HG03469 (cell line): ENCODE results near the gene PHC3.

Source experiments
- ATAC-seq: cut with Tn5 transposase; IDR thresholded peaks from one replicate; pipeline ENCODE4 v1.9.1; 2021; ENCODE audit warnings: mild to moderate bottlenecking, moderate library complexity, moderate number of reproducible peaks; ENCODE audit not compliant: unreplicated experiment

Gene PHC3

GRCh38 chr3:170044795-170045244 lies 136.7 kb downstream of the PHC3 start:
- ATAC-seq = peak; percentile 77

- no peak for ATAC-seq
Measured at GRCh38 chr3:170044271-170044670, 137.3 kb downstream of the PHC3 start.

GRCh38 chr3:170043506-170043905 lies 138.0 kb downstream of the PHC3 start:
- no peak for ATAC-seq

- ATAC-seq = no peak
Measured at GRCh38 chr3:170040418-170040817, 141.1 kb downstream of the PHC3 start.

GRCh38 chr3:170038434-170039110 lies 143.0 kb downstream of the PHC3 start:
- ATAC-seq = no peak
